Pancreas (tissue), 10 donors: ENCODE data around the gene PPP1R1C. TPM values are rescaled to one million over a fixed set of nuclear protein-coding genes. Genes with fewer than 3 reads are reported as not detected.
A peak's percentile ranks its signal among the peaks of the same experiment; 100 is the strongest.

Experiments
- ATAC-seq, 4 donors: fragments of 200-7000 bp; cut with Tn5 transposase; one replicate each; pipeline versions ENCODE4 v1.8.0 to v1.9.1; 2020; ENCODE audit warnings: mild to moderate bottlenecking in 4 of 4, moderate library complexity in 4 of 4
- DNase-seq, 6 donors: peaks; one replicate each; pipeline ENCODE4 v3.0.0-alpha.2; 2020
- FAIRE-seq: peaks from 2 replicates; lab custom pipeline; 2012; peaks lifted over from hg19 to GRCh38; lab: Jason Lieb, UNC
- H3K27ac ChIP-seq, 4 donors: fragments of 200-600 bp; sonication (generic); 1 replicate in 3 of 4; 2 replicates in 1 of 4; pipeline versions ENCODE4 v1.5.0 to v1.8.0; 2020
- H3K27me3 ChIP-seq, 4 donors: fragments of 200-600 bp; one replicate each; pipeline ENCODE4 v1.8.0; 2021
- H3K36me3 ChIP-seq, 3 donors: fragments of 200-600 bp; sonication (generic) in 1 of 3; one replicate each; pipeline versions ENCODE4 v1.5.0 to v1.8.0; 2020 to 2021
- H3K4me1 ChIP-seq, 3 donors: fragments of 200-600 bp; one replicate each; pipeline ENCODE4 v1.8.0; 2021
- H3K4me3 ChIP-seq, 4 donors: fragments of 200-600 bp; sonication (generic) in 2 of 4; one replicate each; pipeline versions ENCODE4 v1.5.0 to v1.8.0; 2020 to 2021
- H3K9me3 ChIP-seq, 4 donors: fragments of 200-600 bp; one replicate each; pipeline ENCODE4 v1.8.0; 2021
- CTCF ChIP-seq, 4 donors: fragments of 200-600 bp; sonication (generic) in 3 of 4; IDR thresholded peaks; one replicate each; pipeline versions ENCODE4 v1.5.0 to v1.8.0; 2021; ENCODE audit warnings: antibody characterized with exemption in 4 of 4
- WGBS, 2 donors: extraction: QIAGEN DNeasy Blood & Tissue Kit; methylation state at CpG; one replicate each; pipeline ENCODE4 v1.1.7; 2013; 5-methylcytosine and 5-hydroxymethylcytosine counted together
- intact Hi-C, 3 donors: fragments of 100-400 bp; cut with DNase I; formaldehyde crosslinking; loops; one replicate each; pipeline versions ENCODE4 v1.11.1 to v1.14.2; 2022
- polyA plus RNA-seq, 2 donors: library from polyadenylated mRNA; stranded (reverse); fragments of 200-250 nt; gene quantifications; one replicate each; pipeline ENCODE4 v1.2.3, GENCODE V29; 2013
- total RNA-seq, 6 donors: library from RNA; stranded (reverse); fragmentation: NEBNext Ultra II Directional in 4 of 6; extraction: Animal tissue kit (Norgen Biotek cat#: 25700) in 4 of 6; gene quantifications; one replicate each; pipeline versions ENCODE4 v1.2.1 to v1.2.4, GENCODE V29; 2021 to 2023
- donor health status: healthy with polysubstance abuse.
- donor health status: DM: no; HTN: no; CAD: no; lungs with moderate emphysema.
- donor health status: DM: no; HTN: no; CAD: no.
- donor health status: control.
- donor health status: control.
- donor health status: Bipolar disorder and iron deficiency.
- donor health status: DM: yes; HTN: yes; CAD: no.
- donor health status: DM: no; HTN: no; CAD: no.
- donor health status: DM: no; HTN: no; CAD: no.
- donor health status: DM: yes; HTN: yes; CAD: no.

Gene PPP1R1C
- total and polyA plus RNA-seq, 8 donors, result 0.20 to 2.4 (median 0.73) TPM

- ATAC-seq, result no peak
- no peak for FAIRE-seq
Measured at GRCh38 chr2:182132605-182133004, 147.0 kb downstream of the PPP1R1C start.

GRCh38 chr2:182133195-182133891 lies 147.7 kb downstream of the PPP1R1C start:
- H3K27ac ChIP-seq, result no peak overlapping the region
- TF ChIP-seq CTCF (IDR thresholded peaks at IDR 0.05), result no peak
- no peaks in the 10 kb centered on the region for H3K27me3 ChIP-seq
- no peaks in the 10 kb centered on the region for H3K9me3 ChIP-seq
- ATAC-seq (no peak), FAIRE-seq (no peak), DNase-seq (no peak)
- intact Hi-C loops, result no loop called here
- WGBS, 2 donors, result 33 to 58% methylated on average over 1 of the region's 1 CpG
- H3K36me3 ChIP-seq, result no peaks in the 10 kb centered on the region
- no peak overlapping the region for H3K4me3 ChIP-seq
- no peaks in the 10 kb centered on the region for H3K4me1 ChIP-seq

More at GRCh38 chr2:182132605-182133004, 147.0 kb downstream of the PPP1R1C start:
- no peaks in the 10 kb centered on the region for H3K4me1 ChIP-seq
- intact Hi-C loops, result no loop called here
- no peaks in the 10 kb centered on the region for H3K27me3 ChIP-seq
- no peak for DNase-seq
- no peak overlapping the region for H3K27ac ChIP-seq
- no peaks in the 10 kb centered on the region for H3K9me3 ChIP-seq
- TF ChIP-seq CTCF (IDR thresholded peaks at IDR 0.05), result no peak
- no peaks in the 10 kb centered on the region for H3K36me3 ChIP-seq
- no peak overlapping the region for H3K4me3 ChIP-seq

- WGBS, 2 donors, result 35 to 58% methylated on average over 1 of the region's 1 CpG
- no peak for ATAC-seq
- H3K9me3 ChIP-seq, result no peaks in the 10 kb centered on the region
- intact Hi-C loops, result no loop called here
- no peaks in the 10 kb centered on the region for H3K4me1 ChIP-seq
- no peaks in the 10 kb centered on the region for H3K27me3 ChIP-seq
- H3K36me3 ChIP-seq, result no peaks in the 10 kb centered on the region
- no peak overlapping the region for H3K27ac ChIP-seq
- TF ChIP-seq CTCF (IDR thresholded peaks at IDR 0.05), result no peak
- FAIRE-seq, result no peak
- H3K4me3 ChIP-seq, result no peak overlapping the region
- DNase-seq, result no peak
Measured at GRCh38 chr2:182134201-182134600, 148.5 kb downstream of the PPP1R1C start.

- Histone ChIP-seq H3K27me3 (no peaks in the 10 kb centered on the region), H3K9me3 (no peaks in the 10 kb centered on the region), H3K36me3 (no peaks in the 10 kb centered on the region), H3K4me3 (no peak overlapping the region), H3K27ac (no peak overlapping the region), H3K4me1 (no peaks in the 10 kb centered on the region)
- TF ChIP-seq CTCF (IDR thresholded peaks at IDR 0.05), result no peak
- no peak for ATAC-seq
- FAIRE-seq, result no peak
- intact Hi-C loops, result no loop called here
- DNase-seq, result no peak
- WGBS, 2 donors, result 55 to 61% methylated on average over 6 of the region's 6 CpGs
Measured at GRCh38 chr2:182142062-182142461, 156.4 kb downstream of the PPP1R1C start.

GRCh38 chr2:182144041-182144775 lies 158.6 kb downstream of the PPP1R1C start:
- peak in 1 of 4 donors; percentile 58 for ATAC-seq

More at GRCh38 chr2:182144041-182144775, 158.6 kb downstream of the PPP1R1C start:
- no peaks in the 10 kb centered on the region for H3K36me3 ChIP-seq
- H3K27me3 ChIP-seq, result no peaks in the 10 kb centered on the region
- WGBS, 2 donors, result 48 to 51% methylated on average over 7 of the region's 7 CpGs
- no peak for FAIRE-seq
- no peak for TF ChIP-seq CTCF (IDR thresholded peaks at IDR 0.05)
- DNase-seq, result no peak
- H3K27ac ChIP-seq, result no peak overlapping the region
- H3K9me3 ChIP-seq, result no peaks in the 10 kb centered on the region
- H3K4me3 ChIP-seq, result no peak overlapping the region
- intact Hi-C loops, result no loop called here
- H3K4me1 ChIP-seq, result no peaks in the 10 kb centered on the region
